H9 (cell line): Measurements from ENCODE around the gene RAB35. TPM values are rescaled to one million over a fixed set of nuclear protein-coding genes. Genes with fewer than 3 reads are reported as not detected.

ENCODE experiments used
- DNase-seq: peaks from one replicate; pipeline ENCODE4 v3.0.0-alpha.2; 2017
- H2AFZ ChIP-seq: one replicate; pipeline ENCODE4 v1.6.1; 2013; ENCODE audit warnings: mild to moderate bottlenecking, low read length, control low read depth, moderate library complexity
- H2AK5ac ChIP-seq: 2 replicates; pipeline ENCODE4 v1.6.1; 2013; ENCODE audit warnings: low read length, control low read depth, mixed read lengths; ENCODE audit not compliant: insufficient read length
- H2BK120ac ChIP-seq: one replicate; pipeline ENCODE4 v1.6.1; 2013; ENCODE audit warnings: low read depth, mild to moderate bottlenecking, low read length, control low read depth, inconsistent platforms; ENCODE audit not compliant: poor library complexity, severe bottlenecking
- H2BK12ac ChIP-seq: 2 replicates; pipeline ENCODE4 v1.6.1; 2013; ENCODE audit warnings: low read length, control low read depth, mixed read lengths, low read depth; ENCODE audit not compliant: insufficient read length
- H2BK15ac ChIP-seq: 2 replicates; pipeline ENCODE4 v1.6.1; 2013; ENCODE audit warnings: low read depth, low read length, control low read depth
- H2BK20ac ChIP-seq: one replicate; pipeline ENCODE4 v1.6.1; 2013; ENCODE audit warnings: low read depth, mild to moderate bottlenecking, low read length, control low read depth, inconsistent platforms; ENCODE audit not compliant: poor library complexity, severe bottlenecking
- H2BK5ac ChIP-seq: 2 replicates; pipeline ENCODE4 v1.6.1; 2013; ENCODE audit warnings: low read length, control low read depth, mixed read lengths; ENCODE audit not compliant: insufficient read length
- H3K14ac ChIP-seq: 2 replicates; pipeline ENCODE4 v1.6.1; 2013; ENCODE audit warnings: low read length, control low read depth; ENCODE audit not compliant: insufficient read depth
- H3K18ac ChIP-seq: 2 replicates; pipeline ENCODE4 v1.6.1; 2013; ENCODE audit warnings: low read depth, mild to moderate bottlenecking, mixed read lengths, low read length, control low read depth; ENCODE audit not compliant: insufficient read length
- H3K23ac ChIP-seq: 2 replicates; pipeline ENCODE4 v1.6.1; 2013; ENCODE audit warnings: low read length, control low read depth, mixed read lengths, low read depth; ENCODE audit not compliant: insufficient read length
- H3K23me2 ChIP-seq: 2 replicates; pipeline ENCODE4 v1.6.1; 2013; ENCODE audit warnings: low read depth, mild to moderate bottlenecking, mixed read lengths, low read length, control low read depth; ENCODE audit not compliant: insufficient read length, poor library complexity, severe bottlenecking
- H3K27ac ChIP-seq: 2 replicates; pipeline ENCODE4 v1.5.1; 2013; ENCODE audit warnings: low read length, control low read depth, mixed read lengths, low read depth; ENCODE audit not compliant: insufficient read length
- H3K27me3 ChIP-seq: 2 replicates; pipeline ENCODE4 v1.6.1; 2013; ENCODE audit warnings: low read length, control low read depth, inconsistent platforms; ENCODE audit not compliant: insufficient read depth
- H3K4ac ChIP-seq: 2 replicates; pipeline ENCODE4 v1.6.1; 2013; ENCODE audit warnings: low read depth, mild to moderate bottlenecking, control low read depth, inconsistent platforms, low read length, moderate library complexity
- H3K4me1 ChIP-seq: 2 replicates; pipeline ENCODE4 v1.6.1; 2013; ENCODE audit warnings: low read length, control low read depth, inconsistent platforms; ENCODE audit not compliant: insufficient read depth
- H3K4me2 ChIP-seq: 2 replicates; pipeline ENCODE4 v1.6.1; 2013; ENCODE audit warnings: low read length, control low read depth, mixed read lengths; ENCODE audit not compliant: insufficient read length, insufficient read depth
- H3K56ac ChIP-seq: 2 replicates; pipeline ENCODE4 v1.6.1; 2013; ENCODE audit warnings: low read depth, mild to moderate bottlenecking, mixed read lengths, low read length, control low read depth; ENCODE audit not compliant: insufficient read length
- H3K79me1 ChIP-seq: 2 replicates; pipeline ENCODE4 v1.6.1; 2013; ENCODE audit warnings: low read depth, mild to moderate bottlenecking, moderate library complexity, low read length, control low read depth, inconsistent platforms; ENCODE audit not compliant: insufficient read depth, poor library complexity, severe bottlenecking
- H3K79me2 ChIP-seq: 2 replicates; pipeline ENCODE4 v1.6.1; 2013; ENCODE audit warnings: low read length, control low read depth, inconsistent platforms; ENCODE audit not compliant: insufficient read depth
- H3K9ac ChIP-seq: 2 replicates; pipeline ENCODE4 v1.6.1; 2013; ENCODE audit warnings: low read length, control low read depth, mixed read lengths; ENCODE audit not compliant: insufficient read length; ENCODE audit errors: extremely low read depth
- H3K9me3 ChIP-seq: one replicate; pipeline ENCODE4 v1.6.1; 2013; ENCODE audit warnings: low read depth, low read length, inconsistent platforms; ENCODE audit not compliant: control insufficient read depth
- H3T11ph ChIP-seq: one replicate; pipeline ENCODE4 v1.6.1; 2013; ENCODE audit warnings: mild to moderate bottlenecking, low read length, control low read depth, inconsistent platforms
- H4K20me1 ChIP-seq: one replicate; pipeline ENCODE4 v1.6.1; 2013; ENCODE audit not compliant: control insufficient read depth, insufficient read length, insufficient read depth
- H4K5ac ChIP-seq: 2 replicates; pipeline ENCODE4 v1.6.1; 2013; ENCODE audit warnings: low read depth, mild to moderate bottlenecking, mixed read lengths, low read length, control low read depth; ENCODE audit not compliant: insufficient read length
- H4K8ac ChIP-seq: replicated peaks from 2 replicates; pipeline ENCODE4 v1.6.1; 2013; ENCODE audit warnings: low read length, control low read depth, mixed read lengths, low read depth; ENCODE audit not compliant: insufficient read length
- H4K91ac ChIP-seq: 2 replicates; pipeline ENCODE4 v1.6.1; 2013; ENCODE audit warnings: low read depth, mild to moderate bottlenecking, moderate library complexity, mixed read lengths, low read length, control low read depth; ENCODE audit not compliant: insufficient read length
- H3K27ac Mint-ChIP-seq, 3 experiments: 2 replicates in 2 of 3; 3 replicates in 1 of 3; pipeline ENCODE4 v1.8.0; 2020 to 2021; ENCODE audit warnings: mixed read lengths in 3 of 3, mild to moderate bottlenecking in 1 of 3, moderate library complexity in 1 of 3
- H3K27me3 Mint-ChIP-seq: 2 replicates; pipeline ENCODE4 v1.8.0; 2021; ENCODE audit warnings: low read depth, mild to moderate bottlenecking, moderate library complexity, mixed read lengths
- H3K36me3 Mint-ChIP-seq, 3 experiments: 2 replicates in 2 of 3; 3 replicates in 1 of 3; pipeline ENCODE4 v1.8.0; 2020 to 2021; ENCODE audit warnings: low read depth in 3 of 3, mixed read lengths in 3 of 3; ENCODE audit not compliant: insufficient read depth in 1 of 3
- H3K4me1 Mint-ChIP-seq, 2 experiments: 2 replicates each; pipeline ENCODE4 v1.8.0; 2020; ENCODE audit warnings: mixed read lengths in 2 of 2
- H3K4me3 Mint-ChIP-seq, 2 experiments: 2 replicates in 1 of 2; 3 replicates in 1 of 2; pipeline ENCODE4 v1.8.0; 2020 to 2021; ENCODE audit warnings: mild to moderate bottlenecking in 2 of 2, mixed read lengths in 2 of 2, moderate library complexity in 1 of 2
- H3K9me3 Mint-ChIP-seq, 2 experiments: 2 replicates in 1 of 2; 3 replicates in 1 of 2; pipeline ENCODE4 v1.8.0; 2020; ENCODE audit warnings: mild to moderate bottlenecking in 2 of 2, mixed read lengths in 2 of 2, moderate library complexity in 1 of 2
- CTCF ChIP-seq: fragments of 200-600 bp; sonication (generic); conservative IDR thresholded peaks from 3 replicates; pipeline ENCODE4 v1.8.0; 2021; ENCODE audit warnings: antibody characterized with exemption, mild to moderate bottlenecking
- WGBS: extraction: QIAGEN DNeasy Blood & Tissue Kit; methylation state at CpG from one replicate; pipeline ENCODE4 v1.1.7; 2013; ENCODE audit warnings: missing lambda C conversion rate, low lambda C conversion rate, mixed read lengths; ENCODE audit not compliant: insufficient read length; ENCODE audit errors: extremely low coverage; 5-methylcytosine and 5-hydroxymethylcytosine counted together
- total RNA-seq: library from RNA; stranded (reverse); gene quantifications from 2 replicates; pipeline ENCODE4 v1.2.1, GENCODE V29; 2021

RAB35 gene
- total RNA-seq, 1 experiment from 2014 or later = 60.0 TPM

DNA sequence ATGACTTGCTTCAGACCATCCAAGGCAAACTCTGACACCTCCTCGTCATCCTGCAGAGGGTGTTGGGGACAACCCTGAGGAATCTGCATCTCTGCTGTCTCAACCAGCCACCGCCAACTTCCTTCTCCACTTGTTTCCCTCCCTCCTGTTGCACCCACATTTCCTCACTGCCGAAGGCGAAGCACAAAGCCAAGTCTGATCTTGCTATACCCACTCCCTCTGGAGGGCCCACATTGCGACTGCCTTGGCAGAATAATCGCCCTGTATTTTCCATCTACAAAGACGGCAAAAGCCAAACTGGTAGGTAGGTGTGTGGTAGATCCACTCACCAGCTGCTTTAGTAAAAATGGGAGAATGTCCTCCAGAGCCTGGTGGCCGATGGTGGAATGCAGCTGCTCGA, 21.8 kb upstream of the RAB35 start:
- Histone ChIP-seq H2AFZ (no peak overlapping the region), H3K79me1 (no peaks in the 10 kb centered on the region), H2BK20ac (no peak overlapping the region), H3K23me2 (no peaks in the 10 kb centered on the region), H3T11ph (no peak overlapping the region), H3K4ac (no peak overlapping the region), H2BK5ac (no peak overlapping the region), H3K56ac (no peak overlapping the region), H3K4me2 (no peak overlapping the region), H4K91ac (no peak overlapping the region), H3K4me1 (no peaks in the 10 kb centered on the region), H3K79me2 (no peaks in the 10 kb centered on the region), H2BK15ac (no peak overlapping the region), H3K14ac (no peak overlapping the region), H3K23ac (no peak overlapping the region), H2AK5ac (no peak overlapping the region), H2BK120ac (no peak overlapping the region), H2BK12ac (no peak overlapping the region), H4K20me1 (no peaks in the 10 kb centered on the region), H3K27ac (no peak overlapping the region), H3K9me3 (no peaks in the 10 kb centered on the region), H4K5ac (no peak overlapping the region), H3K18ac (no peak overlapping the region), H4K8ac (no peak overlapping the region), H3K9ac (no peak overlapping the region), H3K27me3 (no peaks in the 10 kb centered on the region)
- Mint-ChIP-seq H3K4me1 (no peaks in the 10 kb centered on the region), H3K9me3 (no peaks in the 10 kb centered on the region), H3K4me3 (no peak overlapping the region), H3K27me3 (no peaks in the 10 kb centered on the region), H3K36me3 (peaks cover 64 to 97% (median 95%) of the 10 kb centered on the region in 3 experiments; a peak in 6 of 7 replicates), H3K27ac (no peak overlapping the region; a peak in 2 of 7 replicates)
- TF ChIP-seq CTCF = no peak
- no peak for DNase-seq
- WGBS = no CpG with 5 or more reads among the region's 9 CpGs
